GM12873 (cell line): Measurements from ENCODE around the gene RNF180.

Source experiments
- CTCF ChIP-seq: IDR thresholded peaks from 2 replicates; pipeline ENCODE4 v1.5.1; 2012; ENCODE audit warnings: low read depth, mild to moderate bottlenecking, moderate library complexity, low read length, control low read depth; ENCODE audit not compliant: insufficient read depth; ENCODE audit errors: missing control alignments

The RNF180 gene

DNA sequence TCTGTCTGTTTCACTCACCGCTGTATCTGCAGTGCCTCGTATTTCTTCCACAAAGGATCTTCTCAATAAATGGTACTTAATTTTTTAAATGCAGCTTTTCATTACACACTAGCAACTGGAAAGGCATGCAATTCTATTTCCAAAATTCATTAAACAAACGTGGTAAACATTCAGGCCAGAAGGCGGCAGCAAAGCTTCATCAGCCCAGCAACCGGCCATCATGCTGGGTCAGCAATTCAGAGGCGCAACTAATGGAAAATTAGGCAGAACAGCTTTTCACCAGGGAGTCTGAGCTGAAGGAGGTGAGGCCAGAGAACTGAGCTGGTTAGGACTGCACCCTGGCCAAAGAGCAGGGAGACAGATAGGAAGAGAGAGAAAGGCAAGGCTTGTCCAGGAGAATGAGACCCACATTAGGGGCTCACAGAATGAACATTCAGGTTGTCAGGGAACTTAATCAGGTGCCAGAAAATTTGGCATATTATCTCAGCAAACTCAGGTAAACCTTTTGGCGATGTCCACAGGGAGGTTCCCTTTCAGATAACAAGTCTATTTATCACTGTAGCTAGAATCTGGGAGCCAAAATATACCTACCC, 17.7 kb upstream of the RNF180 start:
- TF ChIP-seq CTCF, result peak; percentile 68

DNA sequence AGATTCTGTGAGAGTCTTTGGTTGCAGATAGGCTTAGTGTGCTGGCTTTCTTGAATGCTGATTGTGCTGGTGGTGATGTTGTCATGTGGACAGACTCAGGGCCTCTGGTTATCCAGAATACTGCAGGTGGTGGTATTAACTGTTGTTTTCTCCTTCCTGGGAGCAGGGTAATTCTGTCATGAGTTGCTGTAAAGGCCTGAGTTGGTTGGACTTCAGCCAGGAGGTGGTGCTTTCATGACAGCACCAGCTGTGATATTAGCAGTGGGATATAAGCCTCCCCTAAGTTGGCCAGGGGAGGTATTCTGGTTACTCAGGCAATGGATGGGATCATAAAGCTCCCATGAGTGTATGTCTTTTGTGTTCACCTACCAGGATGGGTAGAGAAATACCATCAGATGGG, 16.4 kb upstream of the RNF180 start:
- TF ChIP-seq CTCF, result no peak

- TF ChIP-seq CTCF, result no peak
Observed at GRCh38 chr5:64149857-64150521, 15.7 kb upstream of the RNF180 start.

- no peak for TF ChIP-seq CTCF
Observed at GRCh38 chr5:64156261-64156660, 9.4 kb upstream of the RNF180 start.

GRCh38 chr5:64158827-64159226, 6.8 kb upstream of the RNF180 start:
- no peak for TF ChIP-seq CTCF

- no peak for TF ChIP-seq CTCF
Observed at GRCh38 chr5:64160201-64160600, 5.4 kb upstream of the RNF180 start.

- no peak for TF ChIP-seq CTCF
Observed at GRCh38 chr5:64161420-64161819, 4.2 kb upstream of the RNF180 start.
